ENCODE measurements around the gene CAPN7. TPM values are rescaled to one million over a fixed set of nuclear protein-coding genes. Genes with fewer than 3 reads are reported as not detected.
A peak's percentile ranks its signal among the peaks of the same experiment; 100 is the strongest.

CAPN7 gene
- total and polyA plus RNA-seq, 9 donors = 20.7 to 70.4 (median 54.1) TPM

DNA sequence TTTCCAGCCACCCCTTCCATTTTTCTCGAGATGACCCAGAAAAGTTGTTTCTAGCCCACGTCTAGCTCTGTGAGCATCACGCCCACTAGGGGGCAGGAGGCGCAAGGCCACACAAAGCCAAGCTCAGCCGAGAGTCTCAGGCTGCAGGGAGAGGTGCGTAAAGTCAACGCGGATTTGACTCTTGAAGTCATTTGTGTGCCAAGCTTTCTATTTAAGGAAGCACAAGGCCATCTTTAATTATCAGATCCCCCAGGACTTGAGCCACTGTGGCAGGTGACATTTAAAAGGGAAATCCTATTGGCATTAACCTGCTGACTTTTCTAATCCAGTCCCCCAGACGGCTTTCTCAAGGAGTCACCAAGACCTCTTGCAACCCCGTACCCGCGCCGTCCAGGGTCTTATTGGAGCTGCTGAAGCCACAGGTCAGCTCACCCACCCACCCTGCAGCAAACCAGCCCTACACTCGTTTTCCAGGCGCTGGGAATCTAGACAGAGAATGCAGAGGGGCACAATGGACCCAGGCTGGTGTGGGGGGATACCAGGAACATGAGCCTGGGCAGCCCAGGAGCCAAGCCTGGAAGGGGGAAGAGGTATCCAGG is 62.1 kb downstream of the CAPN7 start:
- Histone ChIP-seq H3K27ac (peak overlapping the region; percentile 25 to 53), H3K4me3 (no peak overlapping the region), H3K27me3 (no peaks in the 10 kb centered on the region), H3K9me3 (no peaks in the 10 kb centered on the region), H3K4me1 (ENCODE audit: insufficient read depth) (peaks cover 15% of the 10 kb centered on the region), H3K36me3 (no peaks in the 10 kb centered on the region)
- peak; percentile 82 to 91 (median 90) for DNase-seq
- TF ChIP-seq POLR2A (IDR thresholded peaks at IDR 0.05) = no peak
- TF ChIP-seq, protein P1, sequence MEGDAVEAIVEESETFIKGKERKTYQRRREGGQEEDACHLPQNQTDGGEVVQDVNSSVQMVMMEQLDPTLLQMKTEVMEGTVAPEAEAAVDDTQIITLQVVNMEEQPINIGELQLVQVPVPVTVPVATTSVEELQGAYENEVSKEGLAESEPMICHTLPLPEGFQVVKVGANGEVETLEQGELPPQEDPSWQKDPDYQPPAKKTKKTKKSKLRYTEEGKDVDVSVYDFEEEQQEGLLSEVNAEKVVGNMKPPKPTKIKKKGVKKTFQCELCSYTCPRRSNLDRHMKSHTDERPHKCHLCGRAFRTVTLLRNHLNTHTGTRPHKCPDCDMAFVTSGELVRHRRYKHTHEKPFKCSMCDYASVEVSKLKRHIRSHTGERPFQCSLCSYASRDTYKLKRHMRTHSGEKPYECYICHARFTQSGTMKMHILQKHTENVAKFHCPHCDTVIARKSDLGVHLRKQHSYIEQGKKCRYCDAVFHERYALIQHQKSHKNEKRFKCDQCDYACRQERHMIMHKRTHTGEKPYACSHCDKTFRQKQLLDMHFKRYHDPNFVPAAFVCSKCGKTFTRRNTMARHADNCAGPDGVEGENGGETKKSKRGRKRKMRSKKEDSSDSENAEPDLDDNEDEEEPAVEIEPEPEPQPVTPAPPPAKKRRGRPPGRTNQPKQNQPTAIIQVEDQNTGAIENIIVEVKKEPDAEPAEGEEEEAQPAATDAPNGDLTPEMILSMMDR (IDR thresholded peaks at IDR 0.05) = peak; percentile 84 to 95 (median 93)
- 24 to 31% (median 28%) methylated on average over 15 of the region's 15 CpGs for WGBS, 3 donors
- intact Hi-C loops (cut with DNase I) = loop anchor here (2.0 to 5.0 kb wide), 3 partner anchors 65 to 113 kb away; partner anchors contain the start of gene SH3BP5 (in 3 of the 4)

DNA sequence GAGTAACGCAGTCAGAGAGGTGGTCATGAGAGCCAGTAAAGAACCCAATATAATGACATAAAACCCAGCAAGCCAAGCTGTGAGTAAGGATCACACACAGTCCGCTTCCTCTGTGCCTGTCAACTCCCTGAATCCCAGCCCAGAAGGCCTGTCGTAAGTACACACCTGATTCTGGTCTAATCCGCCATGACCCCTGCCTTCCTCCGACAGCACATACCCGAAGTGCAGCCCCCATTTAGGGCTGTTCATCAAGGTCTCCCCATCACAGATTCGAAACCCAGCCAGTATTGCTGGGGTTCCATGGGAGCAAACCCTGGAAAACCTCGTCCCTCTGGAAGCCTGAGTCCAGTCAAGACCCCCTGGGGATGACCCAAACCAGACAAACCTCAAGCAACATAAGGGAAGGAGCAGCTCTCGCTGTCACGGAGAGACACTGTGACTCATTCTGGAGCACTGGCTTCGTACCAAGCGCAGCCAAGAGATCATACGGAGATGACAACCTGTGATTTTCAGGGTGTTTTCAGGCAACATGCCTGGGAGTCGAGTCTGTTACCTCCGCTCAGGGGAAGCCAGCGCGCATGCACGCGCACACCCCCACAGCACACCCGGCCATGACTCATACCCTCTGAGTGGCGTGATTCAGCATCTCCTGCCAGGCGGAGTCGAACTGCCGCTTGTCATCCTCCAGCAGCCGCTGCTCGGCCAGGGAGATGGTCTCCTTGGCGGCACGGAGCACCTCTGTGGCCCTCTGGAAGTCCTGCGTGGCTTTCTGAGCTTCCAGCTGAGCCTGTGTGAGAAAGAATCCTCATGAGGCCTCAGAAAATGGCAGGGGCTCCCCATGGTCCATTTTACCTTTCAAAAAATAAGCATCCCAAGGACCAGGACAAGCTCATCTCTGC is 63.3 kb downstream of the CAPN7 start:
- H3K4me1 ChIP-seq (ENCODE audit: insufficient read depth) = peaks cover 15% of the 10 kb centered on the region
- WGBS, 3 donors = 66 to 77% (median 67%) methylated on average over 29 of the region's 29 CpGs

DNA sequence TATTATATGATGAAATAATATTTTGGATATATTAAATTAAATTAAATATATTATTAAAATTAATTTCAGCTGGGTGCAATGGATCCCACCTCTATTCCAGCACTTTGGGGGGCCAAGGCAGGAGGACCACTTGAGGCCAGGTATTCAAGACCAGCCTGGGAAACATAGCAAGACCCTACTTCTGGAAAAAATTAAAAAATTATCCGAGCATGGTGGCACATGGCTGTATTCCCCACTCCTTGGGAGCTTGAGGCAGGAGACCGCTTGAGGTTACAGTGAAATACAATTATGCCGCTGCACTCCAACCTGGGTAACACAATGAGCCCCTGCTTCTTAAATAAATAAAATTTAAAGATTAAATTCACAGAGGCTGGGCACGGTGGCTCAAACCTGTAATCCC is 65.0 kb downstream of the CAPN7 start:
- intact Hi-C loops (cut with DNase I) = no loop called here
- 91 to 92% (median 91%) methylated on average over 4 of the region's 4 CpGs for WGBS, 3 donors
- peak in 3 of 5 donors; percentile 7 to 14 (median 8) for DNase-seq
- Histone ChIP-seq H3K27me3 (no peaks in the 10 kb centered on the region), H3K9me3 (no peaks in the 10 kb centered on the region), H3K4me1 (ENCODE audit: insufficient read depth) (peaks cover 8% of the 10 kb centered on the region), H3K4me3 (no peak overlapping the region), H3K27ac (no peak overlapping the region), H3K36me3 (no peaks in the 10 kb centered on the region)
- TF ChIP-seq EP300 (IDR thresholded peaks at IDR 0.05) (no peak), POLR2A (IDR thresholded peaks at IDR 0.05) (no peak)
- TF ChIP-seq, protein P1 (IDR thresholded peaks at IDR 0.05) = no peak

More for the DNA sequence above, 63.3 kb downstream of the CAPN7 start:
- H3K4me3 ChIP-seq = peak overlapping the region; percentile 18
- DNase-seq = peak; percentile 81 to 89 (median 85)
- no peaks in the 10 kb centered on the region for H3K36me3 ChIP-seq
- intact Hi-C loops (cut with DNase I) = loop anchor here (2.0 to 5.0 kb wide), 3 partner anchors 63 to 111 kb away; partner anchors contain the start of gene SH3BP5 (in 3 of the 4)
- H3K27me3 ChIP-seq = no peaks in the 10 kb centered on the region
- no peaks in the 10 kb centered on the region for H3K9me3 ChIP-seq
- peak overlapping the region; percentile 53 to 65 for H3K27ac ChIP-seq
- TF ChIP-seq, protein P1 (IDR thresholded peaks at IDR 0.05) = no peak
- TF ChIP-seq POLR2A (IDR thresholded peaks at IDR 0.05) (no peak), EP300 (IDR thresholded peaks at IDR 0.05) (no peak)

- intact Hi-C loops (cut with DNase I) = no loop called here
- Histone ChIP-seq H3K4me3 (no peak overlapping the region), H3K9me3 (no peaks in the 10 kb centered on the region), H3K27me3 (no peaks in the 10 kb centered on the region), H3K4me1 (ENCODE audit: insufficient read depth) (peaks cover 8% of the 10 kb centered on the region), H3K36me3 (no peaks in the 10 kb centered on the region), H3K27ac (peak overlapping the region in 1 of 2 donors; percentile 18)
- TF ChIP-seq POLR2A (IDR thresholded peaks at IDR 0.05) = no peak
- TF ChIP-seq EP300 (IDR thresholded peaks at IDR 0.05) = no peak
- TF ChIP-seq, protein P1 (IDR thresholded peaks at IDR 0.05) = no peak
- DNase-seq = peak in 3 of 5 donors; percentile 8 to 37 (median 19)
- 81 to 89% (median 82%) methylated on average over 14 of the region's 14 CpGs for WGBS, 3 donors
Observed at GRCh38 chr3:15271785-15272381, 65.8 kb downstream of the CAPN7 start.

Data from ovary (tissue), 9 donors.